Stimulated activated CD8-positive, alpha-beta memory T cell treated with anti-CD3 and anti-CD28 coated beads, Interleukin-7, amount 100 ng/mL, for 24 hours (primary cell): ENCODE results near the gene RPP14.
"Not testable (repeated sequence)": the region's sequence is repeated elsewhere in the genome, so short reads cannot be mapped to it uniquely, and the experiment has no call there.

Source experiments
- DNase-seq: peaks from one replicate; pipeline ENCODE4 v3.0.0-alpha.2; 2020; ENCODE audit warnings: low read depth

RPP14 gene

GRCh38 chr3:58305882-58306711 lies at the start of gene RPP14, which contains the start of gene HTD2:
RPP14 (plus strand) TSS chr3:58306245; CDS start chr3:58310330, 4,085 bp downstream.
HTD2 (plus strand) TSS chr3:58306520; CDS start chr3:58317614, 11,094 bp downstream.
- DNase-seq: peak; percentile 99

DNA sequence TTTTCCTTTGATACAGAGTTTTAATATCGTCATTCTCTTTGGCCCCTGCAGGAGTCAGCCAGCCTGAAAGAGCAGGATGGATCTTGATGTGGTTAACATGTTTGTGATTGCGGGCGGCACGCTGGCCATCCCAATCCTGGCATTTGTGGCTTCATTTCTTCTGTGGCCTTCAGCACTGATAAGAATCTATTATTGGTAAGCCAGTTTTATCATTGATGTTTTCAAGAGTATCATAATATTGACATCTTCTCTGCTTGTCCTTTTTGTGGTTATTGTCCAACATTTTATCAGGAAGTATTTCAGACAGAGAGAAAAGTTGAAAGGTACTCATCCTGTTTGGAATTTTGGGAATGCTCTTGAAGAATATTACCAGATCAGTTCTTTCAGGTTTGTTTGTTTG lies 49.5 kb upstream of the RPP14 start:
- DNase-seq: no peak

DNA sequence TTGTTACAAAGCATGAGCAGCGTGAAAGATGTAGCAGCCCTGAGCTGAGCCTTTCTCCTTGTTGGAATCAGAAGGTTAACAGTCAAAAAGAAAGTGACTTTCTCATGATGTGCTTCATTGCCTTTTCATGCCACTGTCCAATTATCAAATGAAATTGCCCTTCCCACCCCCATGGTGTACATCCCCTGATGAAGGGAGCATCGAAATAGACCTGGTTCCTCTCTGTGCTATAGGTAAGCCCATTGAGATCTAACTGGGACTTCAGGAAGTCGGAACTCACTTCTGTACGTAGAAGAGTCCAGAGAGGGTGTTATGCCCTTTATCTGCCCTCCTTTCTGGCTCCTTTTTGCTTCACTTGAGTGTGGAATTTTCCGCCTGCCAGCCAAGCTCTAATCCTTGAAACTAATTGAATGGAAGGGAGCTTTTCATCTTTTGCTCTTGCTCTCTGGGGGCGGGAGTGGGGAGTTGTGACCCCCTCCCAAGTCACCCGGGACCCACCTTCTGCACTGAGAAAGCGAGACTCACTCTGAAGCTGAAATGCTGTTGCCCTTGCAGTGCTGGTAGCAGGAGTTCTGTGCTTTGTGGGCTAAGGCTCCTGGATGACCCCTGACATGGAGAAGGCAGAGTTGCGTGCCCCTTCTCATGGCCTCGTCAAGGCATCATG lies 47.5 kb upstream of the RPP14 start:
- no peak for DNase-seq

DNA sequence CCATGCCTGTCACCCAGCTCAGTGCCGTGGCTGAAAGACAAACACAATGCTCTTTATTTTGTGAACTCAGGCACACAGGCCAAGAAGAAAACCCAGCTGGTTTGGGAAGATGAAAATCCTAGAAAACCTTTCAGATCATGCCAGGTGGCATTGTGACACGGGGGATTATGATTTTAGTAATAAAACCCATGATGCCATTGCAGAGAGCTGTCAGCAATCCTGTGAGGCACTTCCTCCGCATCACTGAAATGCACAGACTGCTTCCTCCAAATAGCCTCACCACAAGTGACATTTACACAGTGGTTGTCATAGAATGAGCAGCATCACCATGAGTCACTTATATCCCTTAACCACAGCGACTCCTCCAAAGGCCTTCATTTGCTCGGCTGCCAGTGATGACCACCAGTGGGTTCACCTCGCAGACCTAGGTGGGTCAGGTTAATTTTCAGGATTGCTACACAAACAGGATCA lies 45.7 kb upstream of the RPP14 start:
- no peak for DNase-seq

DNA sequence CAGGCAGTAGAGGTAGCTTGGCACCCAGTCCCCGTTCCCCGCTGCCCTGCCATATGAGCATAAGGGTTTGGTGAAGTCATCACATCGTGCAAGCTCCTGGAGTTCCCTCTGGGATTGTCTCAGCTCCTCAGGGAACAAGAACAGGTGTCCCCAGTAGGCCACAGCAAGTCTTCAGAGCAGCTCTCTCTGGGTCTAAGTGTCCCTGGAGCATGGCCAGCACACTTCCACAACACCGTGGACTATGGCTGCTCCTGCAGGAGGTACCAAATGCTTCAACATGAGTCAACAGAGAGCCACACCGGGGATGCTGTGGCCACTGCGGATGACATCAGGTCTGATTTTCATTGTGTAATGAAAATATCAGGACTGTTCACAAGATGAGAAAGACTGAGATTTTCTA lies 45.3 kb upstream of the RPP14 start:
- DNase-seq: no peak

- no peak for DNase-seq
Observed at GRCh38 chr3:58261954-58262666, 43.9 kb upstream of the RPP14 start.

DNA sequence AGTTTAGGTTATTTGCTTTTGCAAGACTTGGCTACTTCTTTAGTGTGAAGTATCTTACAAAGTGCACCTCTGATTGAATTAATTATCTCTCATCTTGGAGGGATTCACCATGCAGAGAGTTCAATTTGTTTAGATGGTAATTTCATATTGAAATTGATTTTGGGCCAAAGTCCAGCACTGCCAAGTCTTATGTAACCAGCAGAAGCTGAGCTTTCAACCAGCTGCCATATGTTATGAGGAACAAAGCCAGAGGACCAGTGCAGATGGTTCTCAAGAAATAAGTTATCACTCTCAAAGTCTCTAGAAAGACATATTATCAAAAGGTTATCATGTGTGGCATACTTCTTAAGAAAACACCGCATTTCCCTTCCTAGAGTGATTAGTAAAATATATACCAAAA lies 39.5 kb upstream of the RPP14 start:
- DNase-seq: no peak

GRCh38 chr3:58267543-58267942 lies 38.5 kb upstream of the RPP14 start:
- not testable (repeated sequence) for DNase-seq

DNA sequence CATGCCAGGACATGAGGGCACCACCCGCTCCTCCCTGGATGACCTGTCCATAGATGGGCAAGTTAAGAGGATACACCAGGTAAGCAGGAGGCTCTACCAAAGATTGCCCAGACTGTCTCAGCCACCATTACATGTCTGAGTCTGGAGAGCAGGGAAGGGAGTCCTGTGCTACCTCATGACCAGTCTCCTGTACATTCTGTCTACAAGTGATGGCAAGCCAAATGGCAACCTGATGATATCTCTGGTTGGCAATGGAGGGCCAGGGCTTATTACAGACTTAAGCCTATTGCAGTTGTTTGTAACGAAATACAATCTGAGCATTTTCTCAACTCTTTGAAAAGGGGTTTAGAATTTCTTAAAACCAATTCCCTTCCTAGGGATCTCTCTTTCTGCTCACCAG lies 36.7 kb upstream of the RPP14 start:
- DNase-seq: no peak

- DNase-seq: no peak
Observed at GRCh38 chr3:58270485-58270884, 35.6 kb upstream of the RPP14 start.

DNA sequence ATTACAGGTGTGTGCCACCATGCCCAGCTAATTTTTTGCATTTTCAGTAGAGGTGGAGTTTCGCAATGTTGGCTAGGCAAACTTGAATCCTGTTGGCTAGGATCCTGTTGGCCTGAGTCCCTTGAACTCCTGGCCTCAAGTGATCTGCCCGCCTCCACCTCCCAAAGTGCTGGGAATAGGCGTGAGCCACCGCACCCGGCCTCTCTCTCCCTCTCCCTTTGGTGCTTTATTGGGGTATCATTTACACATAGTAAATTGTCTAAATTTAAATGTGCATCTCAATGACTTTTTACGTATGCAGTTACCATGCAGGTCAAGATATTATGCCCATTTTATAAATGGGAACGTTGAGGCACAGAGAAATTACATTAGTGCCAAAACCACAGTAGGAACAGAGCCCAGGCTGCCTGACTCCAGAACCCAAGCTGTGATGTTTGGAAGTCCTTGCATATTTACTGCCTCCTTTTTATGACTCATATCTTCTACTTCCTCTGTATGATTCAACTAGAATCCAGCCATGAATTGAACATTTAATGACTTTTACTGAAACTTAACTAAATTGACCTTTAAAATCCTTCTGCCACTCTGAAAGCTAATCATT lies 34.0 kb upstream of the RPP14 start:
- DNase-seq: no peak

- no peak for DNase-seq
Observed at GRCh38 chr3:58272891-58273290, 33.2 kb upstream of the RPP14 start.

- DNase-seq: not testable (repeated sequence)
Observed at GRCh38 chr3:58273362-58273761, 32.7 kb upstream of the RPP14 start.

- no peak for DNase-seq
Observed at GRCh38 chr3:58274027-58274614, 31.9 kb upstream of the RPP14 start.

- no peak for DNase-seq
Observed at GRCh38 chr3:58281069-58281468, 25.0 kb upstream of the RPP14 start.

GRCh38 chr3:58285334-58285733 lies 20.7 kb upstream of the RPP14 start:
- no peak for DNase-seq

DNA sequence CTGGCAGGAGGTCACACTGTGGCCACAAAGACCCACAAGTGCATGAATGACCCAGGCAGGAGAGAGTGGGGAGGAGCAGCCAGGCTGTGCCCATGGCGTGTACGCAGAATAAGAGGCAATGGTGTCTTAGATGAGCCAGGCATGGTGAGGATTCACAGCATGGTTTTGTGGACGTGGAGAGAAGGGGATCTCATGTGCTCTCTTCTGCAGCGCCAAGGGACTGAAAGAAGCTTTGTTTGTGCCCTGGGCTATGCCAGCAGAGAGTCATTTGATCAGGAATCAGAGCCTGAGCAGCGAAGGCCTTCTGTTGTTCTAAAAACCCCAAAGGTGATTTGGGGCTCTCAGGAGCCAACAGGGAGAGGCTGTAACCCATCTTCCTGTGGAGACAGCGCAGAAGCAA lies 18.7 kb upstream of the RPP14 start:
- DNase-seq: no peak

DNA sequence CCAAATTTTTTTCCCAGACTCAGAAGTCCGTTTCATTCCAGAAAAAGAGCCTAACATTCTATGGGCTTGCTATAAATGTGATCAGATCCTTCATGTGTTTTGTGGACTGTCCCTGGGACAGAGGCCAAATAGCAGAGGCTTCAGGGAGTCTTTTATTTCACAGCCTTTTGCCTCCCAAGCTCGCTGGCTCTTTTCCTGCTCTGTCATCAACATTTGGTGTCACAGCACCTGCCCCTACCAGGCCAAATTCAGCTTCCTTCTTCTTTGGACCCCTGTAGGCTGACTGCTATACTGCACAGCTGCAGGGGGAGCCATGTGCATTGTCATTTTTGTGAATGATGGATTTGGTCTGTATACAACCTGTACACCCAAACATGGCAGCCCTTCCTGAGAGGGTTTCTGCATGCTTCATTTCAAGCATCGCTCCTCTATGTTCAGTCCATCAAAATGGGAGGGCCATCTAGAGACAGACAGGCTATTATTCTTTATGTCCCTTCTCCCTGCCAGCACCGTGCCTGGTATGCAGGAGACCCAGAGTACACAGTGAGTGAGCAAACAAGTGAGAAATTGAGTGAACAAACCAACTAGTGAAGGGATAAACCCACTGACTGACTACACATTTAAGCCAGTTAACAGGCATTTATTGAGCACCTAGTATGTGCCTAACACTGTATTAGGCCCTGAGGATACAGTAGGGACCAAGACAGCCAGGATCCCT lies 17.9 kb upstream of the RPP14 start:
- DNase-seq: no peak

DNA sequence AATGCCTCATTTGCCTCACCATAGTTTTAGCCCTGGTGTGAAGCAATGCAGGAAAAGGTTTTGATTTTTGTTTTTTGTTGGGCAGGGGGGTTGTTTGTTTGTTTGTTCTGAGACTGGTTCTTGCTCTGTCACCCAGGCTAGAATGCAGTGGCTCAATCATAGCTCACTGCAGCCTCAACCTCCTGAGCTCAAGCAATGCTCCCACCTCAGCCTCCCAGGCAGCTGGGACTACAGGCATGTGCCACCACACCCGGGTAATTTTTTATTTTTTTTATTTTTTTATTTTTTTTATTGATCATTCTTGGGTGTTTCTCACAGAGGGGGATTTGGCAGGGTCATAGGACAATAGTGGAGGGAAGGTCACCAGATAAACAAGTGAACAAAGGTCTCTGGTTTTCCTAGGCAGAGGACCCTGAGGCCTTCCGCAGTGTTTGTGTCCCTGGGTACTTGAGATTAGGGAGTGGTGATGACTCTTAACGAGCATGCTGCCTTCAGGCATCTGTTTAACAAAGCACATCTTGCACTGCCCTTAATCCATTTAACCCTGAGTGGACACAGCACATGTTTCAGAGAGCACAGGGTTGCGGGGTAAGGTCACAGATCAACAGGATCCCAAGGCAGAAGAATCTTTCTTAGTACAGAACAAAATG lies 17.0 kb upstream of the RPP14 start:
- DNase-seq: not testable (repeated sequence)

DNA sequence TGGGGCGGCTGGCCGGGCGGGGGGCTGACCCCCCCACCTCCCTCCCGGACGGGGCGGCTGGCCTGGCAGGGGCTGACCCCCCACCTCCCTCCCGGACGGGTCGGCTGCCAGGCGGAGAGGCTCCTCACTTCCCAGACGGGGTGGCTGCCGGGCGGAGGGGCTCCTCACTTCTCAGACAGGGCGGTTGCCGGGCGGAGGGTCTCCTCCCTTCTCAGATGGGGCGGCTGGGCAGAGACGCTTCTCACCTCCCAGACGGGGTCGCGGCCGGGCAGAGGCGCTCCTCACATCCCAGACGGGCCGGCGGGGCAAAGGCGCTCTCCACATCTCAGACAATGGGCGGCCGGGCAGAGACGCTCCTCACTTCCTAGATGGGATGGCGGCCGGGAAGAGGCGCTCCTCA lies 15.6 kb upstream of the RPP14 start:
- not testable (repeated sequence) for DNase-seq
